HCT116 (cell line): ENCODE measurements around the gene NXF1. TPM values are rescaled to one million over a fixed set of nuclear protein-coding genes. Genes with fewer than 3 reads are reported as not detected.

Experiments
- ATAC-seq: fragments of 200-7000 bp; cut with Tn5 transposase; 2 replicates; pipeline ENCODE4 v1.9.1; 2020; ENCODE audit warnings: mild to moderate bottlenecking, moderate library complexity
- BruUV-seq: library from RNA; stranded (reverse); fragments of 400-500 nt; replicated peaks from 2 replicates; lab custom pipeline; 2021; lab: Mats Ljungman, UMichigan
- CTCF ChIA-PET: fragments of 300-600 bp; sonication (Branson Sonifier 250); formaldehyde crosslinking; loops from one replicate; lab custom pipeline; 2021; ENCODE audit warnings: antibody characterized with exemption; lab: Charles Lee
- POLR2A ChIA-PET: fragments of 300-600, 350-600 bp; sonication (Branson Sonifier 250); formaldehyde crosslinking; loops from one replicate; lab custom pipeline; 2021; ENCODE audit warnings: antibody characterized with exemption; lab: Charles Lee
- RAD21 ChIA-PET, 2 experiments: fragments of 300-600 bp; sonication (Branson Sonifier 250); formaldehyde crosslinking; loops; one replicate each; lab custom pipeline; 2023; ENCODE audit warnings: low total read pairs in 2 of 2; ENCODE audit not compliant: uncharacterized antibody in 2 of 2, unreplicated experiment in 2 of 2, low non-redundant PET in 1 of 2; lab: Charles Lee
- DNase-seq: peaks from one replicate; pipeline ENCODE4 v3.0.0-alpha.2; 2010; ENCODE audit warnings: low read depth, low spot score
- H2AFZ ChIP-seq: fragments of 200-600 bp; shearing (Covaris generic), sonication (generic); 2 replicates; pipeline ENCODE4 v1.6.1; 2017; ENCODE audit warnings: low read depth, mixed run types, mixed read lengths, antibody characterized with exemption, low read length; ENCODE audit not compliant: poor library complexity, severe bottlenecking
- H3K27ac ChIP-seq: 2 replicates; pipeline ENCODE4 v1.5.1; 2012; ENCODE audit warnings: low read depth, low read length
- H3K27me3 ChIP-seq: fragments of 200-600 bp; sonication (generic); 2 replicates; pipeline ENCODE4 v1.6.1; 2016; ENCODE audit warnings: mixed run types, low read length, mixed read lengths; ENCODE audit not compliant: insufficient read depth
- H3K36me3 ChIP-seq, 2 experiments: fragments of 200-500 bp in 1 of 2; fragments of 200-600 bp in 1 of 2; sonication (Bioruptor generic) in 1 of 2; sonication (generic) in 1 of 2; 2 replicates each; pipeline versions ENCODE4 v1.5.1 to v1.6.1; 2014 to 2016; ENCODE audit warnings: low read length in 2 of 2, inconsistent platforms in 1 of 2, mixed read lengths in 1 of 2, mixed run types in 1 of 2; ENCODE audit not compliant: insufficient read depth in 2 of 2, control insufficient read depth in 1 of 2
- H3K4me1 ChIP-seq, 2 experiments: fragments of 200-600 bp in 1 of 2; sonication (generic) in 1 of 2; 2 replicates each; pipeline versions ENCODE4 v1.5.1 to v1.6.1; 2012 to 2017; ENCODE audit warnings: low read length in 2 of 2, inconsistent platforms in 1 of 2, mild to moderate bottlenecking in 1 of 2, mixed read lengths in 1 of 2, mixed run types in 1 of 2, moderate library complexity in 1 of 2; ENCODE audit not compliant: insufficient read depth in 2 of 2, control insufficient read depth in 1 of 2
- H3K4me2 ChIP-seq: fragments of 200-600 bp; sonication (generic); 2 replicates; pipeline ENCODE4 v1.6.1; 2017; ENCODE audit warnings: mixed run types, low read length, mixed read lengths
- H3K4me3 ChIP-seq, 2 experiments: fragments of 200-600 bp in 1 of 2; sonication (generic) in 1 of 2; replicated peaks in 1 of 2; 2 replicates each; pipeline ENCODE4 v1.5.1; 2011 to 2016; ENCODE audit warnings: low read length in 2 of 2, control low read depth in 1 of 2, low read depth in 1 of 2, mild to moderate bottlenecking in 1 of 2, mixed read lengths in 1 of 2, mixed run types in 1 of 2
- H3K79me2 ChIP-seq: fragments of 200-600 bp; sonication (generic); 2 replicates; pipeline ENCODE4 v1.6.1; 2017; ENCODE audit warnings: mild to moderate bottlenecking, mixed run types, low read length, moderate library complexity, mixed read lengths; ENCODE audit not compliant: insufficient read depth
- H3K9ac ChIP-seq: fragments of 200-600 bp; sonication (generic); 2 replicates; pipeline ENCODE4 v1.6.1; 2016; ENCODE audit warnings: low read length, mixed read lengths
- H3K9me2 ChIP-seq: fragments of 200-600 bp; sonication (generic), shearing (Covaris generic); 2 replicates; pipeline ENCODE4 v1.6.1; 2017; ENCODE audit warnings: mixed run types, mild to moderate bottlenecking, moderate library complexity; ENCODE audit not compliant: insufficient read depth
- H3K9me3 ChIP-seq, 2 experiments: fragments of 200-500 bp in 1 of 2; fragments of 200-600 bp in 1 of 2; sonication (Bioruptor generic) in 1 of 2; sonication (generic) in 1 of 2; 2 replicates each; pipeline ENCODE4 v1.6.1; 2014 to 2017; ENCODE audit warnings: low read length in 2 of 2, mixed read lengths in 2 of 2, inconsistent platforms in 1 of 2, low read depth in 1 of 2, mild to moderate bottlenecking in 1 of 2, mixed run types in 1 of 2, moderate library complexity in 1 of 2; ENCODE audit not compliant: control insufficient read depth in 1 of 2, insufficient read depth in 1 of 2
- H4K20me1 ChIP-seq: fragments of 200-600 bp; sonication (generic), shearing (Covaris generic); 2 replicates; pipeline ENCODE4 v1.6.1; 2017; ENCODE audit warnings: mixed run types, mild to moderate bottlenecking, moderate library complexity; ENCODE audit not compliant: insufficient read depth
- CBX3 ChIP-seq: IDR thresholded peaks from 2 replicates; pipeline ENCODE4 v1.6.1; 2012; ENCODE audit warnings: low read depth
- CEBPB ChIP-seq: IDR thresholded peaks from 2 replicates; pipeline ENCODE4 v1.6.1; 2012; ENCODE audit warnings: low read depth
- EGR1 ChIP-seq: IDR thresholded peaks from 2 replicates; pipeline ENCODE4 v1.6.1; 2012; ENCODE audit warnings: low read depth
- ELF1 ChIP-seq: IDR thresholded peaks from 2 replicates; pipeline ENCODE4 v1.6.1; 2012; ENCODE audit warnings: low read depth, borderline replicate concordance
- FOSL1 ChIP-seq: IDR thresholded peaks from 2 replicates; pipeline ENCODE4 v1.6.1; 2012; ENCODE audit warnings: low read depth
- JUND ChIP-seq: IDR thresholded peaks from 2 replicates; pipeline ENCODE4 v1.6.1; 2012
- POLR2A ChIP-seq: IDR thresholded peaks from 2 replicates; pipeline ENCODE4 v1.7.0; 2011; ENCODE audit warnings: borderline replicate concordance; ENCODE audit not compliant: insufficient read depth, insufficient read length; ENCODE audit errors: extremely low read depth
- RAD21 ChIP-seq: IDR thresholded peaks from 2 replicates; pipeline ENCODE4 v1.6.1; 2012; ENCODE audit warnings: low read depth, mild to moderate bottlenecking
- SRF ChIP-seq: IDR thresholded peaks from 2 replicates; pipeline ENCODE4 v1.6.1; 2012; ENCODE audit warnings: low read depth
- ZNF274 ChIP-seq: fragments of 200-500 bp; sonication (Bioruptor generic); IDR thresholded peaks from 2 replicates; pipeline ENCODE4 v1.6.1; 2014; ENCODE audit warnings: mild to moderate bottlenecking, low read depth, low read length, inconsistent platforms
- intact Hi-C: fragments of 100-400 bp; cut with micrococcal nuclease; formaldehyde crosslinking; loops from 2 replicates; pipeline ENCODE4 v1.10.0; 2022
- total RNA-seq: library from RNA; stranded (reverse); gene quantifications from one replicate; pipeline ENCODE4 v1.2.1, GENCODE V29; 2021; ENCODE audit not compliant: unreplicated experiment
- TF ChIP-seq, protein P1 (sequence below): IDR thresholded peaks from 2 replicates; pipeline ENCODE4 v1.6.1; 2012
- TF ChIP-seq, protein P2 (sequence below): IDR thresholded peaks from 2 replicates; pipeline ENCODE4 v1.6.1; 2012

NXF1 gene
- total RNA-seq, 1 experiment from 2014 or later: 55.5 TPM

DNA sequence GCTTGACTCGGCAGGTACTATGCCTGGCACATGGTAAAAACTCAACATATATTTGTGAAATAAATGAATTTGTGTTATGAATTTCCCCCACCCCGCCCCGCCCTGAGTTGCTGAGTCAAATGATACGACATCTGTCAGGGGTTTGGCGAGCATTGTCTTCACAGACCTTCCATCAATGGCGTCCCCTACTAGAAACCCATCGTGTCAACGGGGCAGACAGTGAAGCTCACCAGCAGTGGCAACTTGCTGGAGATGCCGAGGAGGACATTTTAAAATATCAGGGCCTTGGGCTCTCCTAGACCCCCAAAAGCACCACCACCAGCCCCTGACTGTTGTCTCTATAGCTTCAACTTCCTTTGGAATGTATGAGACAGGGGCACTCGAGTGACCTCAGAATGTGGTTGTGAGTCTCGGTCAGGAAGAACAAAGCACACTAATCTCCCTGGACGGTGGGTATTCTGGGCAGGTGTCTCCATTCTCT lies 761 bp upstream of the NXF1 start:
- CTCF ChIA-PET: interaction anchor here (0.6 kb wide), 1 partner anchor 56 kb away, joined by 3 read pairs; no protein-coding TSS in a partner anchor
- no peaks in the 10 kb centered on the region for H3K9me3 ChIP-seq

DNA sequence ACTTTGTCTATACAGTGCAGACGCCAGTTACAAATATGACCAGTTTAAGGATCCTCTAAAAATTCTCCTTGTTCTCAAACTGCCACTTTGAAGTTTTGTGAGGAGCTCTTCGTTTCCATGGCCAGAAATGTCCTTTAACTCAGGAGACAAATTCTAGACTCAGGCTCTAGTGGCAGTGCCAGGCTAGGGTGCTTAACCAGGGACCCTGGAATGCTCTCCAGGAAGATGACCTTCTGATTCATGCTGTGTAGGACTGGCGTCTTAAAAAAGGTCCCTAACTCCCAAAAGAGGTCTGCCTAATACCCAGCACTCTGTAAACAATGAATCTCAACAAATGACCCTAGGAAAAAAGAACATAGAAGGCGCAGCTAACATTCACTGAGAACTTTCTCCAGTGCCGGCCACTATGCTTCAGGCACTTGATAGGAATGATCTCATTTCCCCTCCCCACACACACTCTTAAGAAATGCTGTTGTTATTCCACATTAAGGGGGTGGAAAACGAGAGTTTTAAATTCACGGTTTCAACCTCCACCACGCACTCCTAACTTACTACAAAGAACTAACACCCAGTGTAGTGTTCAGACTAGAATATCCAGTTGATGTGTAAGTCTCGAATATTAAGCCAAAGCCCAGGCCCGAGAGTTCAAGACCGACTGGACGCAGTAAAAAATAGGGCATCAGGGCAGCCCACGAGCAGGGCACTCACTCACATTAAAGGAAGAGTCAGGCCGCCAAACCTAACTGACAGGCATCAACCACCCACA lies 747 bp downstream of the NXF1 start:
- TF ChIP-seq POLR2A (no peak), RAD21 (no peak), SRF (no peak), CEBPB (no peak)
- TF ChIP-seq, protein P1, sequence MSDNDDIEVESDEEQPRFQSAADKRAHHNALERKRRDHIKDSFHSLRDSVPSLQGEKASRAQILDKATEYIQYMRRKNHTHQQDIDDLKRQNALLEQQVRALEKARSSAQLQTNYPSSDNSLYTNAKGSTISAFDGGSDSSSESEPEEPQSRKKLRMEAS: no peak
- TF ChIP-seq, all 23 proteins: peak for 0
- Histone ChIP-seq H3K36me3 (peaks cover 28 to 31% of the 10 kb centered on the region in 2 experiments), H2AFZ (no peak overlapping the region), H3K4me1 (peaks cover 0 to 21% of the 10 kb centered on the region in 2 experiments; a peak in 3 of 4 replicates), H3K9me2 (no peaks in the 10 kb centered on the region), H3K27ac (peak overlapping the region; percentile 85), H3K27me3 (no peaks in the 10 kb centered on the region), H3K4me3 (peak overlapping the region; percentile 68 to 79), H3K79me2 (peaks cover 38% of the 10 kb centered on the region), H4K20me1 (no peaks in the 10 kb centered on the region), H3K9me3 (no peaks in the 10 kb centered on the region), H3K4me2 (peak overlapping the region; percentile 86), H3K9ac (peak overlapping the region; percentile 89)
- ChIA-PET RAD21 (no interaction called here), CTCF (no interaction called here), POLR2A (interaction anchor here (0.7 to 1.7 kb wide), 2 partner anchors 10 to 37 kb away, joined by 4 to 7 read pairs; no protein-coding TSS in a partner anchor)
- TSS peak; percentile 77 for BruUV-seq
- DNase-seq (no peak), ATAC-seq (peak; percentile 23)
- intact Hi-C loops: no loop called here

More for the DNA sequence above, 761 bp upstream of the NXF1 start:
- ATAC-seq (peak; percentile 6; the same call in 1 of the 2 replicates), DNase-seq (no peak)
- TF ChIP-seq RAD21: no peak
- no peak for TF ChIP-seq POLR2A
- no peak for TF ChIP-seq SRF
- no peak for TF ChIP-seq FOSL1
- no peak for TF ChIP-seq ELF1
- no peak for TF ChIP-seq JUND
- TF ChIP-seq, protein P2, sequence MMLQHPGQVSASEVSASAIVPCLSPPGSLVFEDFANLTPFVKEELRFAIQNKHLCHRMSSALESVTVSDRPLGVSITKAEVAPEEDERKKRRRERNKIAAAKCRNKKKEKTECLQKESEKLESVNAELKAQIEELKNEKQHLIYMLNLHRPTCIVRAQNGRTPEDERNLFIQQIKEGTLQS: no peak
- TF ChIP-seq CBX3: no peak
- TF ChIP-seq ZNF274: no peak
- TF ChIP-seq, protein P1: no peak
- TF ChIP-seq EGR1: no peak
- peak overlapping the region; percentile 64 for H2AFZ ChIP-seq
- peak overlapping the region; percentile 68 to 79 for H3K4me3 ChIP-seq
- POLR2A ChIA-PET: interaction anchor here (0.6 to 2.2 kb wide), 11 partner anchors 9 to 214 kb away, joined by 3 to 26 read pairs (median 5); partner anchors contain the start of genes STX5, TEX54, TMEM179B and WDR74
- peaks cover 37% of the 10 kb centered on the region for H3K79me2 ChIP-seq
- RAD21 ChIA-PET: no interaction called here
- H3K9me2 ChIP-seq: no peaks in the 10 kb centered on the region
- peak overlapping the region; percentile 85; the same call in 1 of the 2 replicates for H3K27ac ChIP-seq
- H3K4me1 ChIP-seq: peaks cover 0 to 21% of the 10 kb centered on the region in 2 experiments; a peak in 3 of 4 replicates
- intact Hi-C loops: no loop called here
- TSS peak; percentile 83 for BruUV-seq
- H4K20me1 ChIP-seq: no peaks in the 10 kb centered on the region
- no peaks in the 10 kb centered on the region for H3K27me3 ChIP-seq
- H3K9ac ChIP-seq: peak overlapping the region; percentile 89
- H3K4me2 ChIP-seq: peak overlapping the region; percentile 86
- peaks cover 18 to 20% of the 10 kb centered on the region in 2 experiments for H3K36me3 ChIP-seq
